Smooth muscle cell (in vitro differentiated cells): ENCODE results near the gene CCDC85B. TPM values are rescaled to one million over a fixed set of nuclear protein-coding genes. Genes with fewer than 3 reads are reported as not detected.

Source experiments
- DNase-seq: peaks from one replicate; lab custom pipeline; 2025; ENCODE audit not compliant: unreplicated experiment; lab: John Stamatoyannopoulos, UW
- H2AFZ ChIP-seq: fragments of 200-600 bp; sonication (generic); 2 replicates; pipeline ENCODE4 v1.6.0; 2016; ENCODE audit warnings: antibody characterized with exemption, low read depth, mild to moderate bottlenecking
- H3F3A ChIP-seq: fragments of 200-600 bp; sonication (generic); 2 replicates; pipeline ENCODE4 v1.6.0; 2017; ENCODE audit warnings: antibody characterized with exemption, low read depth
- H3K27ac ChIP-seq: fragments of 200-600 bp; sonication (generic); 2 replicates; pipeline ENCODE4 v1.5.1; 2016; ENCODE audit warnings: low read depth, mild to moderate bottlenecking
- H3K27me3 ChIP-seq: fragments of 200-600 bp; sonication (generic); 2 replicates; pipeline ENCODE4 v1.6.1; 2016; ENCODE audit warnings: low read depth, mild to moderate bottlenecking
- H3K36me3 ChIP-seq: fragments of 200-600 bp; sonication (generic); 2 replicates; pipeline ENCODE4 v1.5.1; 2016; ENCODE audit warnings: low read depth
- H3K4me1 ChIP-seq: fragments of 200-600 bp; sonication (generic); 2 replicates; pipeline ENCODE4 v1.5.1; 2016; ENCODE audit warnings: low read depth
- H3K4me2 ChIP-seq: fragments of 200-600 bp; sonication (generic); 2 replicates; pipeline ENCODE4 v1.6.0; 2016; ENCODE audit warnings: mild to moderate bottlenecking
- H3K4me3 ChIP-seq: fragments of 200-600 bp; sonication (generic); 2 replicates; pipeline ENCODE4 v1.5.1; 2016; ENCODE audit warnings: mild to moderate bottlenecking
- H3K79me2 ChIP-seq: fragments of 200-600 bp; sonication (generic); 2 replicates; pipeline ENCODE4 v1.6.0; 2016; ENCODE audit warnings: low read depth, mild to moderate bottlenecking
- H3K9ac ChIP-seq: fragments of 200-600 bp; sonication (generic); 2 replicates; pipeline ENCODE4 v1.6.0; 2016; ENCODE audit warnings: low read depth
- H3K9me3 ChIP-seq: fragments of 200-600 bp; sonication (generic); replicated peaks from 2 replicates; pipeline ENCODE4 v1.5.1; 2016; ENCODE audit warnings: low read depth
- H4K20me1 ChIP-seq: fragments of 200-600 bp; sonication (generic); 2 replicates; pipeline ENCODE4 v1.6.0; 2016; ENCODE audit warnings: low read depth
- WGBS: methylation state at CpG from one replicate; pipeline ENCODE4 v1.1.7; 2016; ENCODE audit warnings: low lambda C conversion rate; 5-methylcytosine and 5-hydroxymethylcytosine counted together
- polyA plus RNA-seq: library from polyadenylated mRNA; unstranded; fragments of >200 nt; fragmentation: Nextera tagmentation; extraction: Ambion mirVana; gene quantifications from 2 replicates; pipeline ENCODE4 v1.2.1, GENCODE V29; 2016
- total RNA-seq: library from RNA; depleted of rRNA; stranded (reverse); fragments of >200 nt; gene quantifications from 2 replicates; pipeline ENCODE4 v1.2.3, GENCODE V29; 2014
- TF ChIP-seq, protein P1 (sequence below): fragments of 200-600 bp; sonication (generic); IDR thresholded peaks from 2 replicates; pipeline ENCODE4 v1.5.1; 2017; ENCODE audit warnings: borderline replicate concordance, mild to moderate bottlenecking, antibody characterized with exemption; ENCODE audit not compliant: insufficient read depth, poor library complexity, severe bottlenecking

Gene CCDC85B
- total and polyA plus RNA-seq, 2 experiments from 2014 or later = 19.5 to 55.7 TPM

DNA sequence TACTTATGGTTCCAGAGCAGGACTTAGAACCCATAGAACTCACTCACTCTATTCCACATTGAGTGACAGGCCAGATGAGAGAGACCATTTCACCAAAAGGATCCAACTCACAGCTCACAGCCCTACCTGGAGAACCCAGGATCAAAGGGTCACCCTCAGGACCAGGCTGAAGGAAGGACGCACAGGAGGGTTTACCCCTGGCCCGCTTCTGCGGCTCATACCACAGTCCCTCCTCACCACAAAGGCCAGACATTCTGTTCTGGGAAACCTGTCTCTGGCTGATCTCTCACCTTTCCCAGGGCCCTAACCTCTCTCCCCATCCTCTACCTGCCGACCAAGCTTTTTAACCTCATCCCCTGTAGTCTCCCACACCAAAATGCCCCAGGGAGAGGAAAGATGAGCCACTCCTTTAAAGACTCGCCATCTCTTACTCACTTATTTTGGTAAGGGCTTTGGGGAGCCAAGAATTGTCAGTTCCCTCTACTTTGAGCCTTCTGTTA, 5.1 kb downstream of the CCDC85B start:
- peaks cover 11% of the 10 kb centered on the region for H3K4me1 ChIP-seq
- peaks cover 72% of the 10 kb centered on the region for H4K20me1 ChIP-seq
- WGBS = 90% methylated on average over 5 of the region's 5 CpGs
- no peak overlapping the region for H3K4me3 ChIP-seq
- H3K27me3 ChIP-seq = no peaks in the 10 kb centered on the region
- H3K27ac ChIP-seq = no peak overlapping the region
- TF ChIP-seq, protein P1, sequence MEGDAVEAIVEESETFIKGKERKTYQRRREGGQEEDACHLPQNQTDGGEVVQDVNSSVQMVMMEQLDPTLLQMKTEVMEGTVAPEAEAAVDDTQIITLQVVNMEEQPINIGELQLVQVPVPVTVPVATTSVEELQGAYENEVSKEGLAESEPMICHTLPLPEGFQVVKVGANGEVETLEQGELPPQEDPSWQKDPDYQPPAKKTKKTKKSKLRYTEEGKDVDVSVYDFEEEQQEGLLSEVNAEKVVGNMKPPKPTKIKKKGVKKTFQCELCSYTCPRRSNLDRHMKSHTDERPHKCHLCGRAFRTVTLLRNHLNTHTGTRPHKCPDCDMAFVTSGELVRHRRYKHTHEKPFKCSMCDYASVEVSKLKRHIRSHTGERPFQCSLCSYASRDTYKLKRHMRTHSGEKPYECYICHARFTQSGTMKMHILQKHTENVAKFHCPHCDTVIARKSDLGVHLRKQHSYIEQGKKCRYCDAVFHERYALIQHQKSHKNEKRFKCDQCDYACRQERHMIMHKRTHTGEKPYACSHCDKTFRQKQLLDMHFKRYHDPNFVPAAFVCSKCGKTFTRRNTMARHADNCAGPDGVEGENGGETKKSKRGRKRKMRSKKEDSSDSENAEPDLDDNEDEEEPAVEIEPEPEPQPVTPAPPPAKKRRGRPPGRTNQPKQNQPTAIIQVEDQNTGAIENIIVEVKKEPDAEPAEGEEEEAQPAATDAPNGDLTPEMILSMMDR = no peak
- no peak for DNase-seq
- peaks cover 7% of the 10 kb centered on the region for H3F3A ChIP-seq
- H3K9ac ChIP-seq = no peak overlapping the region
- no peak overlapping the region for H3K4me2 ChIP-seq
- no peaks in the 10 kb centered on the region for H3K36me3 ChIP-seq
- peaks cover 70% of the 10 kb centered on the region for H3K79me2 ChIP-seq
- H2AFZ ChIP-seq = no peak overlapping the region
- H3K9me3 ChIP-seq = no peaks in the 10 kb centered on the region

DNA sequence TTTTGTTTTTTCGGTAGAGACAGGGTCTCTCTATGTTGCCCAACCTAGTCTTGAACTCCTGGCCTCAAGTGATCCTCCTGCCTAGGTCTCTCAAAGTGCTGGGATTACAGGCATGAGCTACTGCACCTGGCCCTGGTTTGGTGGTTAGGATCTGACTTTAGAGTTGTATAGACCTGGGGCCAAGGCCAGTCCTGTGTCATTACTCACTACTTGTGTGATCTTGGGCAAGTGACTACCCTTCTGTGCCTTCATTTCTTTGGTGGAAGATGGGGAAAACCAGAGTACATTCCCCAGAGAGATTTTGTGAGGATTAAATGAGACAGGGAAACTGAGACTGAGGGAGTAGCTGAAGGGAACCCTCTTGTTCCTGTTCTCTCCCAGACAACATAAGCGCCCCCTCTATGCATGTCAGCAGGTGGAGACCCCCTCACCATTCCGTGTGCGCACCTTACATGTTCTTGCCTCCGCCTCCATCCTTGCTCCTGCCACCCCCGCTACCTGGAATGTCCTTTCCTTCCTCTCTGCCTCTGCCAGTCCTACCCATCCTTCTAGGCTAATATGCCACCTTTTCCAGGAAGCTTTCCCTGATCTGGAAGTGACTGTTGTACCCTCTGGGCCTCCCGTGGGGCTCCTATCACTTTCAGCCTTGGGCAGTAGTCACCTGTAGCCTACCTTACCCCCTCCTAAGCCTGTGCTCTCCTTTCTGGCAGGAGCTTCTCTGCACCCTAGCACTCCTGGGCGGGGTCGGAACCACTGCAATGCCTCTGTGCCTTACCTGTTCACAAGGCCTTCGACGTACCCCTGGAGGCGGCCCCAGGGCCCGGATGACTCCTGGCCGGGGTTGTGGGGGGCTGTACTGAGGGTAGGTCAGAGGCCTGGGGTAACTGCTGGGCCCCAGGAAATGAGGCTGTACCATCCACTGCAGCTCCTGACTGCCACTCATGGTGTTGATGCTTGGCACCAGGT, 5.8 kb downstream of the CCDC85B start:
- Histone ChIP-seq H3F3A (peaks cover 15% of the 10 kb centered on the region), H3K4me2 (no peak overlapping the region), H2AFZ (no peak overlapping the region), H3K4me3 (no peak overlapping the region), H4K20me1 (peaks cover 64% of the 10 kb centered on the region), H3K27ac (no peak overlapping the region), H3K9ac (no peak overlapping the region), H3K4me1 (peaks cover 12% of the 10 kb centered on the region), H3K79me2 (peaks cover 70% of the 10 kb centered on the region), H3K36me3 (no peaks in the 10 kb centered on the region), H3K27me3 (no peaks in the 10 kb centered on the region), H3K9me3 (no peaks in the 10 kb centered on the region)
- no peak for DNase-seq
- WGBS = 97% methylated on average over 14 of the region's 14 CpGs
- TF ChIP-seq, protein P1 = no peak

DNA sequence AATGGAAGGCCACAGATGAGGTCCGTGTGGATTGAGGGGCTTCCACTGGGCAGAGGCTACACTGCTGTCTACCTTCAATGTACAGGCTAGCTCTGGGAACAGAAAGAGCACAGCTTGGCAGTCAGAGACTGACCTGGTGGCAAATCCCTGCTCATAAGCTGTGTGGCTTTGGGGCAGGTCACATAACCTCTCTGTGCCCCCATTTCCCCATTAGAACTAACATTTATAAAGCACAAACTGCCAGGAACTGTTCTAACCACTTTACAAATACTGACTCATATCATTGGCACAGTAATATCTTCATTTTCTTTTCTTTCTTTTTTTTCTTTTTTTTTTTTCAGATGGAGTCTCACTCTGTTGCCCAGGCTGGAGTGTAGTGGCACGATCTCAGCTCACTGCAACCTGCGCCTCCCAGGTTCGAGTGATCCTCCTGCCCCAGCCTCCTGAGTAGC, 6.6 kb downstream of the CCDC85B start:
- no peak for DNase-seq
- H3K27ac ChIP-seq = no peak overlapping the region
- no peak overlapping the region for H3K4me2 ChIP-seq
- H2AFZ ChIP-seq = no peak overlapping the region
- H3K4me3 ChIP-seq = no peak overlapping the region
- no peaks in the 10 kb centered on the region for H3K27me3 ChIP-seq
- no peaks in the 10 kb centered on the region for H3K36me3 ChIP-seq
- H3K9me3 ChIP-seq = no peaks in the 10 kb centered on the region
- TF ChIP-seq, protein P1 = no peak
- peaks cover 66% of the 10 kb centered on the region for H3K79me2 ChIP-seq
- peaks cover 57% of the 10 kb centered on the region for H4K20me1 ChIP-seq
- WGBS = 97% methylated on average over 4 of the region's 4 CpGs
- no peak overlapping the region for H3K9ac ChIP-seq
- H3F3A ChIP-seq = peaks cover 21% of the 10 kb centered on the region
- H3K4me1 ChIP-seq = peaks cover 15% of the 10 kb centered on the region
